OCI-LY7 (cell line): ENCODE data around the gene CYP2F1. TPM values are rescaled to one million over a fixed set of nuclear protein-coding genes. Genes with fewer than 3 reads are reported as not detected.
"Not testable (repeated sequence)": the region's sequence is repeated elsewhere in the genome, so short reads cannot be mapped to it uniquely, and the experiment has no call there.

Experiments used
- BruUV-seq: library from RNA; stranded (reverse); fragments of 400-500 nt; replicated peaks from 2 replicates; lab custom pipeline; 2021; lab: Mats Ljungman, UMichigan
- CTCF ChIA-PET: fragments of 300-600 bp; sonication (Branson Sonifier 250); formaldehyde crosslinking; loops from one replicate; lab custom pipeline; 2022; ENCODE audit warnings: antibody characterized with exemption; ENCODE audit not compliant: unreplicated experiment; lab: Charles Lee
- POLR2A ChIA-PET: fragments of 300-600 bp; sonication (Branson Sonifier 250); formaldehyde crosslinking; loops from one replicate; lab custom pipeline; 2022; ENCODE audit warnings: antibody characterized with exemption; lab: Charles Lee
- DNase-seq: peaks from one replicate; pipeline ENCODE4 v3.0.0-alpha.2; 2015; ENCODE audit warnings: low spot score
- H2AFZ ChIP-seq: fragments of 200-600 bp; sonication (generic), shearing (Covaris generic); 2 replicates; pipeline ENCODE4 v1.6.1; 2014; ENCODE audit warnings: mild to moderate bottlenecking, antibody characterized with exemption, low read length, moderate library complexity
- H3K27ac ChIP-seq: fragments of 200-600 bp; sonication (generic); 2 replicates; pipeline ENCODE4 v1.5.1; 2014; ENCODE audit warnings: mixed run types, low read depth, mild to moderate bottlenecking, moderate library complexity, low read length, inconsistent platforms; ENCODE audit not compliant: poor library complexity, severe bottlenecking
- H3K36me3 ChIP-seq: fragments of 200-600 bp; sonication (generic); 2 replicates; pipeline ENCODE4 v1.6.1; 2014; ENCODE audit warnings: mild to moderate bottlenecking, antibody characterized with exemption, low read length, moderate library complexity, mixed read lengths; ENCODE audit not compliant: insufficient read depth
- H3K4me1 ChIP-seq: fragments of 200-600 bp; sonication (generic); 2 replicates; pipeline ENCODE4 v1.5.1; 2014; ENCODE audit warnings: mild to moderate bottlenecking, low read length; ENCODE audit not compliant: insufficient read depth, poor library complexity, severe bottlenecking
- H3K4me2 ChIP-seq: fragments of 200-600 bp; sonication (generic); 2 replicates; pipeline ENCODE4 v1.6.1; 2014; ENCODE audit warnings: mild to moderate bottlenecking, low read length
- H3K4me3 ChIP-seq: fragments of 200-600 bp; sonication (generic); 2 replicates; pipeline ENCODE4 v1.5.1; 2014; ENCODE audit warnings: mild to moderate bottlenecking, low read depth, low read length; ENCODE audit not compliant: poor library complexity, severe bottlenecking
- H3K79me2 ChIP-seq: fragments of 200-600 bp; sonication (generic); 2 replicates; pipeline ENCODE4 v1.6.1; 2016; ENCODE audit warnings: low read depth, mild to moderate bottlenecking, low read length, moderate library complexity, mixed read lengths; ENCODE audit not compliant: insufficient read depth
- H3K9me2 ChIP-seq: fragments of 200-600 bp; sonication (generic); 2 replicates; pipeline ENCODE4 v1.6.1; 2016; ENCODE audit warnings: mild to moderate bottlenecking, low read length, mixed read lengths; ENCODE audit not compliant: insufficient read depth
- H3K9me3 ChIP-seq: fragments of 200-600 bp; sonication (generic); 2 replicates; pipeline ENCODE4 v1.6.1; 2014; ENCODE audit warnings: mild to moderate bottlenecking, mixed run types, low read length, mixed read lengths
- H4K20me1 ChIP-seq: fragments of 200-600 bp; sonication (generic); 2 replicates; pipeline ENCODE4 v1.6.1; 2014; ENCODE audit warnings: mild to moderate bottlenecking, antibody characterized with exemption, low read length, moderate library complexity, mixed read lengths; ENCODE audit not compliant: insufficient read depth
- EZH2phosphoT487 ChIP-seq: fragments of 200-600 bp; sonication (generic); IDR thresholded peaks from 2 replicates; pipeline ENCODE4 v1.6.1; 2018; ENCODE audit warnings: low read depth, borderline replicate concordance, mild to moderate bottlenecking, mixed run types, antibody characterized with exemption, low read length, moderate library complexity, mixed read lengths
- intact Hi-C: fragments of 100-400 bp; cut with micrococcal nuclease; formaldehyde crosslinking; loops from one replicate; pipeline ENCODE4 v1.10.0; 2022; ENCODE audit not compliant: unreplicated experiment
- total RNA-seq, 2 experiments: library from RNA; depleted of rRNA in 1 of 2; stranded (reverse); fragments of >200 nt in 1 of 2; shearing (Covaris generic) in 1 of 2; gene quantifications; 2 replicates each; pipeline ENCODE4 v1.2.3, GENCODE V29; 2014 to 2022
- TF ChIP-seq, protein P1 (sequence below): fragments of 200-600 bp; sonication (generic); conservative IDR thresholded peaks from 2 replicates; pipeline ENCODE4 v1.5.1; 2014; ENCODE audit warnings: mild to moderate bottlenecking, antibody characterized with exemption, low read length, moderate library complexity, mixed read lengths

The CYP2F1 gene
- total RNA-seq, 2 experiments from 2014 or later = not detected

DNA sequence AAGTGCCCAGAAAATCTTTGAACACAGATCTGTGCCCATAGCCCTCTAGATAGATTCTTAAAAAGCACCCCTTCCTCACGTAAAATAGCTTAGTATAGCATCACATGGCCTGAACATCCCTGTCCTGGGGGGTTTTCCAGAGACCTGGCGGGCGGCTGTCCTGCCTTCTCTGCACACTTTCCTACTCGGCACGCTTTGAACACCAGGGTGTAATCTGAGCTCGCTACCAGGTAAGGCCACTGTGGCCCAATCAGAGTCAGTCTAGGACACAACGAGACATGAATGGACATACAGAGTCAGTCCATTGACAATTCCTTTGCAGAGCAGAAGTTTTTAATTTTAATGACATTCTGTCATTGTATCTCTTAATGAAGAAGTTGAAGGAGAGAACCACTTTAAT lies 17.9 kb upstream of the CYP2F1 start:
- no peaks in the 10 kb centered on the region for H3K36me3 ChIP-seq
- no peaks in the 10 kb centered on the region for H3K9me2 ChIP-seq
- H2AFZ ChIP-seq = no peak overlapping the region
- no peaks in the 10 kb centered on the region for H3K4me1 ChIP-seq
- TF ChIP-seq, protein P1, sequence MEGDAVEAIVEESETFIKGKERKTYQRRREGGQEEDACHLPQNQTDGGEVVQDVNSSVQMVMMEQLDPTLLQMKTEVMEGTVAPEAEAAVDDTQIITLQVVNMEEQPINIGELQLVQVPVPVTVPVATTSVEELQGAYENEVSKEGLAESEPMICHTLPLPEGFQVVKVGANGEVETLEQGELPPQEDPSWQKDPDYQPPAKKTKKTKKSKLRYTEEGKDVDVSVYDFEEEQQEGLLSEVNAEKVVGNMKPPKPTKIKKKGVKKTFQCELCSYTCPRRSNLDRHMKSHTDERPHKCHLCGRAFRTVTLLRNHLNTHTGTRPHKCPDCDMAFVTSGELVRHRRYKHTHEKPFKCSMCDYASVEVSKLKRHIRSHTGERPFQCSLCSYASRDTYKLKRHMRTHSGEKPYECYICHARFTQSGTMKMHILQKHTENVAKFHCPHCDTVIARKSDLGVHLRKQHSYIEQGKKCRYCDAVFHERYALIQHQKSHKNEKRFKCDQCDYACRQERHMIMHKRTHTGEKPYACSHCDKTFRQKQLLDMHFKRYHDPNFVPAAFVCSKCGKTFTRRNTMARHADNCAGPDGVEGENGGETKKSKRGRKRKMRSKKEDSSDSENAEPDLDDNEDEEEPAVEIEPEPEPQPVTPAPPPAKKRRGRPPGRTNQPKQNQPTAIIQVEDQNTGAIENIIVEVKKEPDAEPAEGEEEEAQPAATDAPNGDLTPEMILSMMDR = no peak
- no peak for TF ChIP-seq EZH2phosphoT487
- intact Hi-C loops = no loop called here
- no peak overlapping the region for H3K27ac ChIP-seq
- no peak for DNase-seq
- ChIA-PET CTCF (no interaction called here), POLR2A (no interaction called here)
- BruUV-seq = no TSS peak
- H3K9me3 ChIP-seq = no peaks in the 10 kb centered on the region
- H3K4me2 ChIP-seq = no peak overlapping the region
- no peaks in the 10 kb centered on the region for H4K20me1 ChIP-seq
- no peaks in the 10 kb centered on the region for H3K79me2 ChIP-seq
- no peak overlapping the region for H3K4me3 ChIP-seq

DNA sequence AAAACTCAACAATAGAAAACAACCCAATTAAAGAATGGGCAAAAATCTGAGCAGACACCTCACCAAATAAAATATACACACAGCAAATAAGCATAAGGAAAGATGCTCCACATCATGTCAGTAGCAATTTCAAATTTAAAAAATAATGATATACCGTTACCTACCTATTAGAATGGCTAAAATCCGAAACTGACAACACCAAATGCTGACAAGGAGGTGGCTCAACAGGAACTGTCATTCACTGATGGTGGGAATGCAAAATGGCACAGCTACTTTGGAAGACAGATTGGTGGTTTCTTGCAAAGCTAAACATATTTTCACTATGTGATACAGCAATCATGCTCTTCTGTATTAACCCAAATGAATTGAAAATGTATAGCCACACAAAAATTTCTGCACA lies 16.9 kb upstream of the CYP2F1 start:
- no peaks in the 10 kb centered on the region for H3K9me3 ChIP-seq
- no peaks in the 10 kb centered on the region for H3K4me1 ChIP-seq
- no TSS peak for BruUV-seq
- intact Hi-C loops = no loop called here
- H4K20me1 ChIP-seq = no peaks in the 10 kb centered on the region
- no peaks in the 10 kb centered on the region for H3K36me3 ChIP-seq
- no peak for DNase-seq
- H3K4me3 ChIP-seq = no peak overlapping the region
- POLR2A ChIA-PET = no interaction called here
- H2AFZ ChIP-seq = no peak overlapping the region
- CTCF ChIA-PET = no interaction called here
- TF ChIP-seq EZH2phosphoT487 = no peak
- TF ChIP-seq, protein P1 = no peak
- H3K27ac ChIP-seq = no peak overlapping the region
- H3K79me2 ChIP-seq = no peaks in the 10 kb centered on the region
- no peak overlapping the region for H3K4me2 ChIP-seq
- no peaks in the 10 kb centered on the region for H3K9me2 ChIP-seq

DNA sequence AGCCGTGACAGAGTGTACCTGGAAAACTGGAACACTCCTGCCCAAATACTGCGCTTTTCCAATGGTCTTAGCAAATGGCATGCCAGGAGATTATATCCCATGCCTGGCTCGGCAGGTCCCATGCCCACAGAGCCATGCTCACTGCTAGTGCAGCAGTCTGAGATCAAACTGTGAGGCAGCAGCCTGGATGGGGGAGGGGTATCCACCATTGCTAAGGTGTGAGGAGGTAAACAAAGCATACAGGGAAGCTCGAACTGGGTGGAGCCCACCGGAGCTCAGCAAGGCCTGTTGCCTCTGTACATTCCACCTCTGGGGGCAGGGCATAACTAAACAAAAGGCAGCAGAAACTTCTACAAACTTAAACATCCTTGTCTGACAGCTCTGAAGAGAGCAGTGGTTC lies 15.5 kb upstream of the CYP2F1 start:
- no peak overlapping the region for H3K4me3 ChIP-seq
- no peak overlapping the region for H3K27ac ChIP-seq
- TF ChIP-seq EZH2phosphoT487 = no peak
- TF ChIP-seq, protein P1 = no peak
- H3K36me3 ChIP-seq = no peaks in the 10 kb centered on the region
- H3K4me2 ChIP-seq = no peak overlapping the region
- ChIA-PET POLR2A (no interaction called here), CTCF (no interaction called here)
- no peak overlapping the region for H2AFZ ChIP-seq
- H4K20me1 ChIP-seq = no peaks in the 10 kb centered on the region
- BruUV-seq = no TSS peak
- H3K9me2 ChIP-seq = no peaks in the 10 kb centered on the region
- intact Hi-C loops = no loop called here
- DNase-seq = no peak
- no peaks in the 10 kb centered on the region for H3K79me2 ChIP-seq
- no peaks in the 10 kb centered on the region for H3K9me3 ChIP-seq
- no peaks in the 10 kb centered on the region for H3K4me1 ChIP-seq

DNA sequence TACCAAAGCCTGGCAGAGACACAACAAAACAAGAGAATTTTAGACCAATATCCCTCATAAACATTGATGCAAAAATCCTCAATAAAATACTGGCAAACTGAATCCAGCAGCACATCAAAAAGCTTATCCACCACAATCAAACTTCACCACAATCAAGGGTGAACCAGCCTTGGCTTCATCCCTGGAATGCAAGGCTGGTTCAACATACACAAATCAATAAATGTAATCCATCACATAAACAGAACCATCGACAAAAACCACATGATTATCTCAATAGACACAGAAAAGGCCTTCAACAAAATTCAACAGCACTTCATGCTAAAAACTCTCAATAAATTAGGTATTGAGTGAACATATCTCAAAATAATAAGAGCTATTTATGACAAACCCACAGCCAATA lies 12.0 kb upstream of the CYP2F1 start:
- BruUV-seq, H3K36me3 ChIP-seq, CTCF ChIA-PET, H3K79me2 ChIP-seq, H3K4me1 ChIP-seq, DNase-seq, H3K9me3 ChIP-seq, H4K20me1 ChIP-seq, H2AFZ ChIP-seq, H3K27ac ChIP-seq, intact Hi-C loops, H3K9me2 ChIP-seq, H3K4me2 ChIP-seq, H3K4me3 ChIP-seq, POLR2A ChIA-PET: not testable (repeated sequence)
